ENCODE results near the gene FGF12. TPM values are rescaled to one million over a fixed set of nuclear protein-coding genes. Genes with fewer than 3 reads are reported as not detected.

The FGF12 gene
- total RNA-seq, 4 donors from 2014 or later: 0.46 to 1.2 (median 0.72) TPM

DNA sequence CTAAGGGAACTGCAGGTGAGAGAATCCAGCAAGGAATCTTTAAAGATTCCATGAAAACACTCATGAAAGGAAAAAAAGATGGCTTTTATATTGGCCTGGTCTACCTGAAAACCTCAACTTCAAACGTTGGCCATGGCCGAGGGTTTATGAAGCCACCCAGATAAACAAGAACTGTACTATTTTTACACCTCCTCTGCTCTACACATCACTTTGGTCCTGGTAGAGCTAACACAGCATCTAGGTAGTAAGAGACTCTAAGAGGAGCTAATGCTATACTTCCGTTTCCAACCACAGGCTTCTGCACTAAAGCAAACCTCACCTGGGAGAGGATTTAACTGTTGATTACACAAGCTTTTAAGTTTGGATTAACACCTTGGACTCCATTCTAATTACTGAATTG lies 466.2 kb downstream of the FGF12 start:
- TF ChIP-seq, protein P1, sequence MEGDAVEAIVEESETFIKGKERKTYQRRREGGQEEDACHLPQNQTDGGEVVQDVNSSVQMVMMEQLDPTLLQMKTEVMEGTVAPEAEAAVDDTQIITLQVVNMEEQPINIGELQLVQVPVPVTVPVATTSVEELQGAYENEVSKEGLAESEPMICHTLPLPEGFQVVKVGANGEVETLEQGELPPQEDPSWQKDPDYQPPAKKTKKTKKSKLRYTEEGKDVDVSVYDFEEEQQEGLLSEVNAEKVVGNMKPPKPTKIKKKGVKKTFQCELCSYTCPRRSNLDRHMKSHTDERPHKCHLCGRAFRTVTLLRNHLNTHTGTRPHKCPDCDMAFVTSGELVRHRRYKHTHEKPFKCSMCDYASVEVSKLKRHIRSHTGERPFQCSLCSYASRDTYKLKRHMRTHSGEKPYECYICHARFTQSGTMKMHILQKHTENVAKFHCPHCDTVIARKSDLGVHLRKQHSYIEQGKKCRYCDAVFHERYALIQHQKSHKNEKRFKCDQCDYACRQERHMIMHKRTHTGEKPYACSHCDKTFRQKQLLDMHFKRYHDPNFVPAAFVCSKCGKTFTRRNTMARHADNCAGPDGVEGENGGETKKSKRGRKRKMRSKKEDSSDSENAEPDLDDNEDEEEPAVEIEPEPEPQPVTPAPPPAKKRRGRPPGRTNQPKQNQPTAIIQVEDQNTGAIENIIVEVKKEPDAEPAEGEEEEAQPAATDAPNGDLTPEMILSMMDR (IDR thresholded peaks at IDR 0.05 in 4 of 5, conservative IDR thresholded peaks at IDR 0.05 in 1 of 5): no peak
- TF ChIP-seq POLR2A (IDR thresholded peaks at IDR 0.05): no peak
- no peak for ATAC-seq

DNA sequence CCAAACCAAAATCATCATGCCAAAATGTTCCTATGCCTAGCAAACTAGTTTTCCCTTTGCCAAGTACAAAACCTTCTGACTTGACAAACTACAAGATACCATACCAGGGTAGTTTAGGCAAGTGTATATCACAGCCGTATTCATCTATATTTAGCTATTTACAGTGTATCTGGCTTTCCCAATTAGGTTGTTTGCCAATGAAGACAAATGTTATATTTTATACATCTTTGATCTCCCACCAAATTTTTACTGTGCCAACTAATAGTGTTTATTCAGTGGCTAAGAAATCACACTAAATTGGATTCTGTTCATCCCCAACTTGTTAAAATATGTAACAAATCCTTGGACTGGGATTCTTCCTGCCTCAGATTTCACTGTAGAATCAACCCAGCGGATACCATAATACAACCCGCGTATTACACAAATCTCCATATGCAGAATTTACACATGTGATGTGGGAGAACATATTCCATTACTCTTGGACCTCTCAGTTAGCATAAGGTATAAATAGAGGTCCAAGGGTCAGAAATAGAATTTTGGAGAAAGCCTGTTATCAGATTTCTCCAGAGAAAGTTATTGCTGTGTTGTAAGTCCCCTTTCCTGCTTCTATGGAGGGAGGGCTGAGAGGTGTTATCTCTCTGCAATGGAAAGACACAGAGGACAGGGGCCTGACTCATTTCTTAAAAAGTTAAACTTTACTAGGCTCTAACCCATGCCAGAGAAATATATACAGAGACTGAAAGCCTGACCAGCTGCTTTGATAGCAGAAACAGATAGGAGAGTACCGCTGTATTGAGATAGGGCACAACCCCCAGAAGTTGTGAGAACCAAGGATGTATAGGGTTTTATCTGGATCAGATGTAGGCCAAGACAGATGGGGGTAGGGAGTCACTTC lies 467.0 kb downstream of the FGF12 start:
- no peaks in the 10 kb centered on the region for H3K27me3 ChIP-seq
- H3K4me3 ChIP-seq: no peak overlapping the region
- intact Hi-C loops (cut with DNase I; ENCODE audit: low total_unique reads): no loop called here
- H3K9me3 ChIP-seq: no peaks in the 10 kb centered on the region
- in situ Hi-C loops (cut with MboI; ENCODE audit: low sequenced_read_pairs in 4 of 4): no loop called here
- DNase-seq: no peak
- H3K36me3 ChIP-seq: no peaks in the 10 kb centered on the region
- no peak overlapping the region for H3K27ac ChIP-seq
- TF ChIP-seq, protein P1 (IDR thresholded peaks at IDR 0.05 in 4 of 5, conservative IDR thresholded peaks at IDR 0.05 in 1 of 5): no peak
- TF ChIP-seq POLR2A (IDR thresholded peaks at IDR 0.05): no peak
- H3K4me1 ChIP-seq: no peaks in the 10 kb centered on the region
- ATAC-seq: no peak

More for the DNA sequence above, 466.2 kb downstream of the FGF12 start:
- in situ Hi-C loops (cut with MboI; ENCODE audit: low sequenced_read_pairs in 4 of 4): no loop called here
- DNase-seq: no peak
- intact Hi-C loops (cut with DNase I; ENCODE audit: low total_unique reads): no loop called here
- Histone ChIP-seq H3K9me3 (no peaks in the 10 kb centered on the region), H3K36me3 (no peaks in the 10 kb centered on the region), H3K4me3 (no peak overlapping the region), H3K27ac (no peak overlapping the region), H3K4me1 (no peaks in the 10 kb centered on the region), H3K27me3 (no peaks in the 10 kb centered on the region)

DNA sequence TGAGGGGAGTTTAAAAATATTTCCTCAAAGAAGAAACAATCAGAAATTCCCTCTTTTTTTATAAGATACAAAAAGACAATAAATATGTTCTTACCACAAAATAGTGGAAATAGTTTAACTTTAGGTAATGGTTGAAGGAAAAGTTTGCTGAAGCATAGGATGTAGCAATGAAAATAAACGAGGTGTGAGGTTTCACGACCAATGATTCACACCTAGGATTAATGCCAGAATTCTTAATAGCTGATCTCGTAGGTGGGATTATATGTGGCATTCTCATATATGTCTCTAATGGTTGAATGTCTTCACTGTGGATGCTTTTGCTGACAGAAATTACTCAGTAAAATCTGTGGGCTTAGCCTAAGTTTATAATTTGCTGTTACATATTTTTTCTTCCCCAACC lies 467.7 kb downstream of the FGF12 start:
- DNase-seq (no peak), ATAC-seq (no peak)
- Histone ChIP-seq H3K36me3 (no peaks in the 10 kb centered on the region), H3K27me3 (no peaks in the 10 kb centered on the region), H3K4me1 (no peaks in the 10 kb centered on the region), H3K27ac (no peak overlapping the region), H3K4me3 (no peak overlapping the region), H3K9me3 (no peaks in the 10 kb centered on the region)
- no peak for TF ChIP-seq POLR2A (IDR thresholded peaks at IDR 0.05)
- TF ChIP-seq, protein P1 (IDR thresholded peaks at IDR 0.05 in 4 of 5, conservative IDR thresholded peaks at IDR 0.05 in 1 of 5): no peak
- in situ Hi-C loops (cut with MboI; ENCODE audit: low sequenced_read_pairs in 4 of 4): no loop called here
- intact Hi-C loops (cut with DNase I; ENCODE audit: low total_unique reads): no loop called here

DNA sequence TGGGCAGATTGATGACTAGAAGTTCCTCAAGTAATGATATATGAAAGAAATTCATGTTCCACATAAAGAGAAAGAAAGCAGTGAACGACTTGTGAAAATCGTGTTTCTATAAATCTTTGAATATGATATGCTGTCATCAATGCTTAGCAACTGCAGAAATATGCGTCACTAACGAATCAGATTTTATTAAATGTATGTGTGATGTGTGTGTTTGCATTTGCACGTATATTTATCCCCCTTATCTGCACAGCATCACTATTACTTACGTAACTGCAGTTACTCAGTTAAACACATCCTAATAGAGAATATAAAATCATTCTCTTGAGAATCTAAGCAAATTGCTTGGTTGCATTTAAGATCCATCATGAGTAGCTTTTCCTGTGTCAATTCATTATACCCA lies 468.6 kb downstream of the FGF12 start:
- ATAC-seq (no peak), DNase-seq (no peak)
- H3K9me3 ChIP-seq: no peaks in the 10 kb centered on the region
- no peak overlapping the region for H3K27ac ChIP-seq
- no peaks in the 10 kb centered on the region for H3K27me3 ChIP-seq
- no peaks in the 10 kb centered on the region for H3K36me3 ChIP-seq
- TF ChIP-seq, protein P1 (IDR thresholded peaks at IDR 0.05 in 4 of 5, conservative IDR thresholded peaks at IDR 0.05 in 1 of 5): no peak
- TF ChIP-seq POLR2A (IDR thresholded peaks at IDR 0.05): no peak
- no peak overlapping the region for H3K4me3 ChIP-seq
- H3K4me1 ChIP-seq: no peaks in the 10 kb centered on the region
- intact Hi-C loops (cut with DNase I; ENCODE audit: low total_unique reads): no loop called here
- in situ Hi-C loops (cut with MboI; ENCODE audit: low sequenced_read_pairs in 4 of 4): no loop called here
